DMS153 treated with DMSO at 0.1 percent for 48 hours (cell line): Measurements from ENCODE around the gene ISOC2.
"Not testable (repeated sequence)": the region's sequence is repeated elsewhere in the genome, so short reads cannot be mapped to it uniquely, and the experiment has no call there.

Experiments
- DNase-seq: peaks from one replicate; lab custom pipeline; 2025; ENCODE audit not compliant: unreplicated experiment; lab: John Stamatoyannopoulos, UW

The ISOC2 gene

DNA sequence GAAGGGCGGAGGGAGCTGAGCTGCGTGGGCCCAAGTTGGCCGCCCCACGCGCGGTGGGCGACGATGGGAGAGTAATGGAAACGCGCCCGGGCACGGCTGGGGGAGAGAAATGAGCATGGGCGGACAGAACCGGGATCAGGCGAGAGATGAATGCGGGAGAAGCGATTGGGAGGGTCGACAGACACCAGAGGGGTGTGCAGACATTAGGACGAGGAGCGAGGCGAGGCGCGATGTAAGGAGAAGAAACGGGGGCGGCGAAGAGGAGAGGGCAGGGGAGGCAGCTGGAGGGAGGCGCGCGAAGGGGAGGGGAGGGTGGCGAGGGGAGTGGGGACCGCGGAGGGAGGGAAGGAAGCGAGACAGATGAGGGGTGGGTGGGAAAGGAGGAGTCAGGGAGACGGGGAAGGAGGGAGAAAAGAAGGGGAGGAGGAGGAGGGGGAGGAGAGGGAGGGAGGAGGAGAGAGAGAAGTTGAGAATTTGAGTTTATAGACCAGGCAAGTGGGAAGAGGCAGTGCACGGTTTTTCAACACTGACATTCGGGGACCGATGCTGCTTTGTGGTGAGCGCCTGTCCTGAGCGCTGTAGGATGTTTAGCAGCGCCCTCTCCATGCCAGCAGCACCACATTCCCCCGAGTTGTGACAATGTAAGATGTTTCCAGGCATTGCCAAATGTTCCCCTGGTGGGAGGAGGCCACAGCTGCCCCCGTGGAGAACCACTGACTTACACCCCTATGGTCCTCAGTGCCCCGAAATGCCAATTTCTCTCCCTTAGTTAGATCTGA, 18.2 kb downstream of the ISOC2 start, which contains the start of gene SHISA7:
TSS of gene SHISA7 (minus strand) at position 256 of the 779 bp plus-strand sequence. CDS start 437 bp downstream, outside the sequence.
- DNase-seq = no peak

DNA sequence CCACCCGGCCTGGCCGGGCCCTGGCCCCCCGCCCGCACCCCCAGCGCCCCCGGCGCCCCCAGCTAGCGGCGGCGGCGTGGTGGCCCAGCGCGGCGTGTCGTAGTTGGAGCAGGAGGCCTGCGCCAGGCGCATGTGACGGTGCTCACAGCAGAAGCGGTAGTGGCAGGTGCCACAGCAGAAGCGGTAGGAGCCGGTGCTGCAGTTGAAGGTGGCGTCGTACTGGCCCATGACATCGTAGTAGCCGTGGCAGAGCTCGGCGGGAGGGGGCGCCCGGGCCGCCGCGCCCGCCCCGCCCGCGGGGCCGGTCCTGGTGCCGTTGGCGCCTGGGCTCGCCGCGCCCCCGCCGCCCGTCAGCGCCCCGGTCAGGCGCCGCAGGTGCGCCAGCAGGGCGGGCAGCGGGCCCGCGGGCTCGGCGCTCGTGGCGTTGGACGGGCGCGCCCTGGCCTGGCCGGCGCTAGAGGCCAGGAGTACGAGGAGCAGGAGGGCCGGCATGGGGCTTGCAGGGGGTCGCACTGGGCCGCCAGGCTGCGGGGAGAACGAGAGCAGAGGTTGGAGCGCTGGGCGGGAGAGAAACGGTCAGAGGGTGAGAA, 19.0 kb downstream of the ISOC2 start:
- peak; percentile 23 for DNase-seq

DNA sequence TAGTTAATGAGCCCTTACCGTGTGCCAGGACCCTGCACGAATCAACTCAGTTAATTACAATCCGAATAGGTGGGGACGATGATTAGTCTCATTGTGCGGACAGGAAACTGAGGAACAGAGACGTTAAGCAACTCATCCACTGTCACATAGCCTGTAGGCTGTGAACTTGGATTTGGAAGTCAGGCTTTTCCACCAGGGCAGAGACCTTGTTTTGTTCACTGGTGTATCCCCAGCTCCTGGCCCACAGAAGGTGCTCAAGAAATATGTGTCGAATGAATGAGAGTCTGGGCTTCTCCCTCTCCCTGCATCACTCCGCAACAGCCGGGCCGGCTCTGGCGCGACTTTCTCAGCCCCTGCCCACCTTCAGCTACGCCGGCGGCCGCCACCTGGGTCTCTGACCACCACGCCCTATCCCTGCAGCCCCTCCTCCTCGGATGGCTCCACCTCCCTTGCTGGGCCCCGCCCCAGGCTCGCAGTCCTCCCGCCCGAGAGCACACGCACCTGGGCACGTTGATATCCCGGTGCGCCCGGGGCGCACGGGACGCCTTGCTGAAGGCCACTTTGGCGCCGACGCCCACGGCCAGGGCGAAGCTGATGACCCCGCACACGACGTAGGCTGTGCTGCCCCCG, 19.6 kb downstream of the ISOC2 start:
- peak; percentile 34 for DNase-seq

DNA sequence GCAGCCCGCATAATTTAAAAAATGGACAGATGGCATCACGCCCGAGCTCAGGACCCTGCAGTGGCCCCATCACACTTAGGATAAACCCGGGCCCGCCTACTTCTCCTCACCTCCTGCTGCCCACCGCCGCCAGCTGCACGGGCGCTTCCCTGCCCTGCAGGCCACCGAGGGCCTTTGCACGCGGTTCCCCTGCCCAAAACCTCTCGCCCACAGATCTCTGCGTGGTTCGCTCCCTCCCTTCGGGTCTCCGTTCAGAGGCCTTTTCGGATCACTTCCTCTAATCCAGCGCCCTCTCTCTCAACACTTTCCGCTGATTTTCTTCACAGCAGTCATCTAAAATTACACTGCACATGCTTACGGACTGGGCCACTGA, 20.1 kb downstream of the ISOC2 start:
- no peak for DNase-seq

DNA sequence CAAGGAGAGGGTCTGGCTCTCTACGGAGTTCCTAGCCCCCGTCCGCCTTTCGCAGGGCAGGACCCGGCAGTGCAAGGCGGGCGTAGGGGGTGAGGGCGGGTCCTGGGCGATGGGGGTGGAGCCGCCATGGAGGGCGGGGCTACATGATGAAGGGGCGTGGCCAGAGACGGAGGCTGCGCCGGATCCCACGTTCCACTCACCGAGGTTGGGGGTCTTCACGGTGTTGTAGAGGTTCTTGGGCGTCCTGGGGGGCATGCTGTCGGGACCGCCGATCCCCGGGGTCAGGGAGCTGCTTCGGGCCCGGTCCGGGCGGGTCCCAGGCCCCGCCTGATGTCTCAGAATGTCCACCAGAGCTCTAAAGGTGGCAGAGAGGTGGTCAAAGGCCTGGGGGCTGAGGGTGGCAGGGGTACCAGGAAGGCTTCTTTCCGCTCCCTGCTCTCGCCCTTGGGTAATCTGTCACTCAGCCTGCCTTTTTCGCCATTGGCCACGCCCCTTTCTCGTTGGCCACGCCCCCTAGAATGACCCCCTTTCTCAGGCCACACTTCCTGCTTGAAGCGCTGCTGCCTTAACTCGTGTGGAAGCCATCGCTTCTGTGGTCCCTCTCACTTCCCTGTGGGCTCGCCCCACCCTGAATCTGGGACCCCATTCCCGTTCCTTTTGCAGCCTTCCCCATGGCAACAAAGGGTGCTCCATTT, 20.9 kb downstream of the ISOC2 start:
- DNase-seq = peak; percentile 16

DNA sequence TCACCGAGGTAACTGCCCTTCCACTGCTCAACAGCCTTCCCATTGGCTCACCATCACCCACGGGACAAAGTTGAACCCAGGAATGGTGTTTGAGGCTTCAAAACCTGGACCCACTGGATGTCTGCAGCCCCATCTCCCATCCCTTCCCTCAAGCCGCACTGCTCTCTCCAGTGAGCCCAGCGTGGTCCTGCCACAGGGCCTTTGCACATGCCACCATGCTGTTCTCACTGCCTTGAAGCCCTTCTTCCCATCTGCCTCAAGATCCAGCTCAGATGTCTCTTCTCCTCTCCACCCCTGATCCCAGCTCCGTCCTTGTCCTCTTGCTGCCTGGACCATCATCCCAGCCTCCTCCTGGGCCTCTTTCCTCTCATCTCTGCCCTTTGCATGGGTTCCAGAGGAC, 22.4 kb downstream of the ISOC2 start:
- no peak for DNase-seq

DNA sequence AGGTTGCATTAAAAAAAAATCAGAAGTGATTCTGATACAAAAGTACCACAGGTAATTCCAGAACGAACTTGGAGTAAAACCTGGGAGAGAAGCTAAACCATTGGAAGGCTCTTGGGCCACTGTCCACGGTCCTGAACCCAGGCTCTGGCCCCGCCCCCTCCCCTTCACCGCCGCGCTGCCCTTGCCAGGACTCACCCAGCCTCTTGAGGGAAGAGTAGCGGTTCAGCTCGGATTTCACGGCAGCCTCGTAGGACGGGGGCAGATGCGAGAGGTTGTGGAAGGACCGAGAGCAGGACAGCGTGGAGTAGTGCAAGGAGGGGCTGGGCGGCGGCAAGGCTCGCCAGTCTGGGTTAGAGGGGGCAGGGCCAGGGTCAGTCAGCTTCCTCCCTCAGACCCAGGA, 24.0 kb downstream of the ISOC2 start:
- no peak for DNase-seq

DNA sequence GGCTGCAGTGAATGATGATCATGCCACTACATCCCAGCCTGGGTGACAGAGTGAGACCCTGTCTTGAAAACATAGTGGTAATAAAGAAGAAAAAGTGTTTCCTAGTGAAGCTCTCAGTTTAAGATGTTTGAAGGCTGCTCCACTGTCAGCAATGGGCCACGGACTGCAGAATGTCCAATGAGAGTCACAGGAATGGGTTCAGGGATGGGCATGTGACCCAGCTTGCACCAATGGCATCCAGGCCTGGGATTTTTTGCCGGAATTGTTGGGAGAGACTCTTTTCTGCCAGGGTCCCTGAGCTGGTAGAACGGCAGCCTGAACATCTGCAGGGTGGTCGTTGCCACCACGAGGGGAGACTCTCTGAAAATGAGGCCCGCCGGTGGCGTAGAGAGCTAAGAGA, 24.6 kb downstream of the ISOC2 start:
- DNase-seq = no peak

DNA sequence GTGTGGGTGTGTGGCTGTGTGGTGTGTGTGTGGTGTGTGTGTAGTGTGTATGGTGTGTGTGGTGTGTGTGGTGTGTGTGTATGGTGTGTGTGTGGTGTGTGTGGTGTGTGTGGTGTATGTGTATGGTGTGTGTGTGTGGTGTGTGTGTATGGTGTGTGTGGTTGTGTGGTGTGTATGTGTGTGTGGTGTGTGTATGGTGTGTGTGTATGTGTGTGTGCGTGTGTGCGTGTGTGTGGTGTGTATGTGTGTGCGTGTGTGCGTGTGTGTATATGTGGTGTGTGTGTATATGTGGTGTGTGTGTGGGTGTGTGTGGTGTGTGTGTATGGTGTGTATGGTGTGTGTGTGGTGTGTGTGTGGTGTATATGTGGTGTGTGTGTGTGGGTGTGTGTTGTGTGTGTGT, 26.4 kb downstream of the ISOC2 start:
- DNase-seq = no peak

DNA sequence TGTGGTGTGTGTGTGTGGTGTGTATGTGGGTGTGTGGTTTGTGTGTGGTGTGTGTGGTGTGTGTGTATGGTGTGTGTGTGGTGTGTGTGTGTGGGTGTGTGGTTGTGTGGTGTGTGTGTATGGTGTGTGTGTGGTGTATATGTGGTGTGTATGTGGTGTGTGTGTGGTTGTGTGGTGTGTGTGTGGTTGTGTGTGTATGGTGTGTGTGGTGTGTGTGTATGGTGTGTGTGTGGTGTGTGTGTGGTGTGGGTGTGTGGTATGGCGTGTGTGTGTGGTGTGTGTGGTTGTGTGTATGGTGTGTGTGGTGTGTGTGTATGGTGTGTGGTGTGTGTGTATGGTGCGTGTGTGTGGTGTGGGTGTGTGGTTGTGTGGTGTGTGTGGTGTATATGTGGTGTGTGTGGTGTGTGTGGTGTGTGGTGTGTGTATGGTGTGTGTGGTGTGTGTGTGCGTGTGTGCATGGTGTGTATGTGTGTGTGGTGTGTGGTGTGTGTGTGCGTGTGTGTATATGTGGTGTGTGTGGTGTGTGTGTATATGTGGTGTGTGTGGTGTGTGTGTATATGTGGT, 27.0 kb downstream of the ISOC2 start:
- DNase-seq = no peak

DNA sequence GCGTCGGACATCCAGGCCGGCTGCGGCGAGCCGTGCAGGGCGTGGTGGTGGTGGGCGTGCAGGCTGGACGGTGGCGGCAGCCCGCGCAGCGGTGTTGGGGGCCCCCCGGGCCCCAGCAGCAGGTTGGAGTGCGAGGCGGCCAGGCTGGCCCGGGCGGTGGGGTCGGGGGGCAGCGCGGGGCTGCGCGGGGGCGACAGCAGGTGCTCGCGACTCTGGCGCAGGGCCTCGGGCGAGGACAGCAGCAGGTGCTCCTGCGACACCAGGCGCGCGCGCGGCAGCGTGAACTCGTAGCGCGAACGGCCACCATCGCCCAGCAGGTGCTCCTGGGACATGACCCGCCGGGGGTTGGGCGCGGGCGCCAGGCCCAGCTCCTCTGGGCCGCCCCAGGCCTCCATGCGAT, 28.1 kb downstream of the ISOC2 start:
- DNase-seq = no peak

DNA sequence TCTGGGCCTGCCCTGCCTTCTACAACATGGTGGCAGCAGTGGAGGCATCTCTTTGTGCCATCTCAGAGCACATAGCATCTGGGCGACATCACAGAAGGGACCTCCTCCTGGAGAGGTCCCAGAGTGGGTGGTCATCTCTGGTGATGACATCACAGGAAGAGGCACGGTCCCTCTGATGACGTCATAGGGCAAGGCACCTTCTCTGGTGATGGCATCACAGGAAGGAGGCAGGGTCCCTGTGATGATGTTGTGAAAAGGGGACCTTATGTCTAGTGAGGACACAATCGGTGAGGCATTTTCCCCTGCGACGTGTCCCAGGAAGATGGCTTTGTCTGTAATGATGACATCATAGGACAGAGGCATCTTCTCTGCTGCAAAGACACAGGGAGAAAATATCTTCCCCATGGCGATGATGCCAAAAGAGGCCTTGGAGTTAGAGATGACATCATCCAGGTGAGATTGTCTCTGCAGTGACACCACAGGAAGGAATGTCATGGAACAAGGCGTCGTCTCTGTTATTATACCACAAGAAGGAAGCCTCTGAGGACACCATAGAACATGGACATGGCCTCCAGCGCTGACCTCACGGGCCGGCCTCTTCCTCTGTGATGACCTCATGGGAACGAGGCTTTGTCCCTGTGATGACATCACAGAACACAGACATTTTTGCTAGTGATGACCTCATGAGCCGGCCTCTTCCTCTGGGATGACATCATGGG, 29.0 kb downstream of the ISOC2 start:
- DNase-seq = no peak

DNA sequence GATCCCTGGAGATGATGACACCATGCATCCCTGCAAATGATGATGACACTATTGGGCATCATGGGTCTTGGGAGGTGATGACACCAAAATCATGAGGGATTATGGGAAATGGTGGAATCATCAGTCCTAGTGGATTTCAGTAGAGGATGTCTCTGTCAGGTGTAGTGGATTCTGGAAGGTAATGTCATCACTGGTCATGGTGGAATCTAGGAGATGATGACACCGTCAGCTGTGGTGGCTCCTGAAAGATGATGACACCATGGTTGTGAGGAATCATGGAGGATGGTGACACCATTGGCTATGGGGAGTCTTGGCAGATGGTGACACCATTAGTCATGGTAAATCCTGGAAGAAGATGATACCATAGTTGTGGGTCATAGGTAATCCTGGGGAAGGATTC, 30.3 kb downstream of the ISOC2 start:
- DNase-seq = no peak

DNA sequence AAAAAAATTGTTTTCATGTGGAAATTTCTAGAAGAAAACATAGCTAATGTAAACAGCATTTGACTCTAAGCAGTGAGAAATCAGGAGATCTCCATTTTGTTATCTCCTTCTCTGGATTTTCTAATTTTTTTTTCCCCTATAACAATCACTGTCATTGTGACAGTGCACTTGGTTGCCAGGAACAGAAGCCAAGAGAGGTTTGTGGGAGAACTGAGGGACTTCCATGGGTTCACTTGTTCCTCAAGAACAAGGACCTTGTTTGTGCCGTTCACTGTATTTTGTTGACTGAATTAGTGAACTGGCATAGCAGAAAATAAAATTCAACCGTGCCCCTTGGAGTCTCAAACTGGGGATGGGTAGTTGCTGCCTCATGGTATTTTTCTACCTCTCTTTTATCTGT, 35.4 kb downstream of the ISOC2 start:
- DNase-seq = no peak

DNA sequence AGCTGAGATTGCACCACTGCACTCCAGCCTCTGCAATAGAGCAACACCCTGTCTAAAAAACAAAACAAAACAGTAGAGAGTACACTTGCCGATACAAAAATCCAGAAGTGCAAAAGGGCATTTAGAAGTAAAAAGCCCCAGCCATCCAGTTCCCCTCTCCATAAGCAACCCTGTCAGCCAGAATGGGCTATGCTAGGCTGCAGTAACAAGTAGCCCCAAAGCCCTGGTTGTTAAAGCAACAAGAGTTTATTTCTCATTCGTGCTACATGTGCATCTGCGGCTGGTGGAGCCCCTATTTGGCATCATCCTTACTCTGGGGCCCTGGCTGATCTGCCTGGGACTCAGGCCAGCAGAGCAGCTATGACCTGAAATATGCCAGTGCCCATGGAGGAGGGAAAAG, 36.9 kb downstream of the ISOC2 start:
- no peak for DNase-seq

DNA sequence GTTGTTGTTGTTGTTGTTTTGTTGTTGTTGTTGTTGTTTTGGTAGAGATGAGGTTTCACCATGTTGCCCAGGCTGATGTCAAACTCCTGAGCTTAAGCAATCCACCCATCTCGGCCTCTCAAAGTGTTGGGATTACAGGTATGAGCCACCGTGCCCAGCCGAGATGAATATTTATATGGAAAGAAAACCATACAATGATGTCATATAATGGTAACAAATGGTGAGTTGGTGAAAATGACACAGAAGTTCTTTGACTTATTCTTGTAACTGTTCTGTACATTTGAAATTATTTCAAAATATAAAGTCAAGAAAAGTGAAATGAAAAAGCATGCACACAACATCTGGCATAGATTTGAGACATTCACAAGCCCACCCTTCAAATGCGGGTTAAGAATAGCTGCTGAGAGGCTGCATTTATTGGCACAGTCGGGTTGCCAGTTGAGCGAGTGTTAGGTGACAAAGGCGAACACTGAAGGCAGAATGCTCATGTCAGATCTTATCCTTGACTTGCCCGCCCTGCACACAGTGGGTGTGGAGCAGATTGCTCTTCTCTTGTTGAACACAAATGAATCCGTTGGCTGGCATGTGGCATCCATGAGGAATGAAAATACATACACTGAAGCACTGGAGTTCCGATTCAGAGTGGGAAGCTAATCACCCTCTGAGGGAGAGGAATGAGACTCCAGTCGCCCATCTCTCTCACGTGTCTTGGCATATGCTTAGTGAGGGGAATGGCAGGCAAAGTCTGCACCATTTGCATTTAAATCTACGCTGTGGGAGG, 38.0 kb downstream of the ISOC2 start:
- no peak for DNase-seq

DNA sequence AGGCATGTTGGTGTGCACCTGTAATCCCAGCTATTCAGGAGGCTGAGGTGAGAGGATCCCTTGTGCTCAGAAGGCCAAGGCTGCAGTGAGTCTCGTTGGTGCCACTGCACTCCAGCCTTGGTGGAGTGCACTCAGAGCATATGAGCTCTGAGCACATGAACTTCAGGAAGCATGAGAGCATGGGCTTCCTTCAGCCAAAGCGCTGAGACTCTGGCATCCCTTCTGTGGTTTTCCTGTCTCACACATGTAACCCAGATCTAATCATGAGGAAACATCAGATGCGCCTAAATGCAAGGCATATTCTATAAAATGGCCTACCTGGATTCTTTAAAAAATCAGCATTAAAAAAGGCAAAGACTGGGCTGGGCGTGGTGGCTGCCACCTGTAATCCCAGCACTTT, 40.2 kb downstream of the ISOC2 start:
- not testable (repeated sequence) for DNase-seq

DNA sequence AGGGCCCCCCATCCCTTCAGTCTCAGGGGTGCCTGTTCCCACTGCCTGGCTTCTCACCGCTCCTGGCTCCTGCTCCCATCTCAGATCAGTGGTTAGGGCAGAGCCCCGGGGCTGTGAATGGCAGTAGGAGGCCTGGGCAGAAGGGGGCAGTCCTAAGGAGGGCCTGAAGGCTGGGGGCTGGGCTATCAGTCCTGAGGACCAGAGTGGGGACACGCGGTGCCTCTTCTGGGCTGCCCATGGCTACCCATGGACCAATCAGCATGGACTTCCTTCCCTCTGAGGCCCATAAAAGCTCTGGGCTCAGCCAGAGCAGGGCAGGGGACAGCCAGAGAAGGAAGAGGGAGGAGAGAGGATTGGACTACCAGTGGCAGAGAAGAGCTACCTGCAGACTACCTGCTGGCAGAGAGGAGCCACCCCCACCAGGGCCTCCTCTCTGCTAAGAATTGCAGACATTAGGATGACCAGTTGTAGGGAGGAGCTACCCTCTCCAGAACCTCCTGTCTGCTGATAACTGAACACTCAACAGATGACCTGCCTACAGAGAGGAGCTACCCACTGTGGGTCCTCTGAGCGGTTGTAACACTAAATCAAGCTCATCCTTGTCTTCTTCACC, 41.7 kb downstream of the ISOC2 start:
- no peak for DNase-seq

DNA sequence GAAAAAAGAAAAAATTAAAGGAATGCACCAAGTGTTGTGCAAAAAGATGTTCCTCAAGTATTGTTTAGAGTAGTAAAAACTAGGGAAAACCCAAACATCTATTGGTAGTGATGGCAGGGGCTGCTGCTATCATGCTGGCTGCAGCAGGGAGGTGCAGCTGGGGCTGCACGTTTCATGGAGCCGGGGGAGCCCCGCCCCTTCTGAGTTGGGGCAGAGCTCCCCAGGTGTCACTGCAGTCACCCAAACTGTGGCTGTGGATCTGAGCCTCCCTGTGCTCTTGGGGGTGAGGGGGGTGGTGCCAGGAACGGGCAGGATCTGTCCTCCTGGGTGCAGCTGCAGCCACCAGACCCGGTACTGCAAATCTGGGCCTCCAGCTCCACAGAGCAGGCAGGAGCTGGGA, 42.3 kb downstream of the ISOC2 start:
- no peak for DNase-seq

DNA sequence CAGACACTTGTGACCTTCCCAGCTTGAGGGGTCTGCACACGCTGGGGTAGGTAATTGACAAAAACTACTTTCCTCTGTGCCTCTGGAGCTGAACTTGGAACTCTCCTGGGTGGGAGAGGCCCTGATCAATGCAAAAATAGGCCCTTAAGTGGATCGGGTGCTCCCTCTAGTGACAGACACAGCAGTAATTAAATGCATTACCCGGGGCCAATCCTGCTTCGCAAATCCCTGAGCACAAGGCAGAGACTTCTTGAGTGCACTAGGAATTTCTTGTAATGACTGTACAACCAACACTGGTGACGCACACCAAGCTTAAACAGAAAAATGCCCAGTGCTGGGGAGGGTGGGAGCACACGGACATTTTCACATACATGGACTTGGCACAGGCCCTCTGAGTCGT, 43.3 kb downstream of the ISOC2 start:
- peak; percentile 46 for DNase-seq
